GM21825 (cell line): ENCODE data around the gene RNF224.

ENCODE experiments used
- ATAC-seq: cut with Tn5 transposase; IDR thresholded peaks from one replicate; pipeline ENCODE4 v1.9.1; 2021; ENCODE audit warnings: mild to moderate bottlenecking, moderate library complexity; ENCODE audit not compliant: unreplicated experiment

The RNF224 gene

GRCh38 chr9:137213160-137214060, 13.9 kb upstream of the RNF224 start:
- no peak for ATAC-seq

- no peak for ATAC-seq
Measured at GRCh38 chr9:137214620-137215019, 12.7 kb upstream of the RNF224 start.

GRCh38 chr9:137215196-137215986, 11.9 kb upstream of the RNF224 start:
- no peak for ATAC-seq

GRCh38 chr9:137216188-137216965, 10.9 kb upstream of the RNF224 start:
- ATAC-seq: no peak

GRCh38 chr9:137217276-137218211, 9.8 kb upstream of the RNF224 start:
- no peak for ATAC-seq

- ATAC-seq: no peak
Measured at GRCh38 chr9:137218212-137218753, 9.0 kb upstream of the RNF224 start.

- ATAC-seq: no peak
Measured at GRCh38 chr9:137218754-137219271, 8.5 kb upstream of the RNF224 start.

- ATAC-seq: no peak
Measured at GRCh38 chr9:137219757-137220316, 7.5 kb upstream of the RNF224 start.

- no peak for ATAC-seq
Measured at GRCh38 chr9:137220317-137221094, 6.8 kb upstream of the RNF224 start.

- no peak for ATAC-seq
Measured at GRCh38 chr9:137221095-137221505, 6.2 kb upstream of the RNF224 start.

- no peak for ATAC-seq
Measured at GRCh38 chr9:137221506-137222111, 5.7 kb upstream of the RNF224 start.

- no peak for ATAC-seq
Measured at GRCh38 chr9:137222190-137223077, 4.9 kb upstream of the RNF224 start, which contains the start of gene RNF208. Gene RNF208, minus strand, starts transcription at chr9:137222240. Its CDS starts 1,028 bp downstream, at chr9:137221212.

GRCh38 chr9:137223078-137223970, 4.0 kb upstream of the RNF224 start:
- peak; percentile 51 for ATAC-seq

- ATAC-seq: no peak
Measured at GRCh38 chr9:137224830-137225694, 2.2 kb upstream of the RNF224 start, which contains the start of gene CYSRT1. Gene CYSRT1, plus strand, starts transcription at chr9:137225174. Its CDS starts 448 bp downstream, at chr9:137225622.
